Stimulated activated CD8-positive, alpha-beta memory T cell treated with anti-CD3 and anti-CD28 coated beads, Interleukin-12 subunit alpha, Interleukin-12 subunit beta, amount 100 ng/mL, for 4 hours (primary cell): Measurements from ENCODE around the gene B4GALT7.
A peak's percentile ranks its signal among the peaks of the same experiment; 100 is the strongest.

ENCODE experiments used
- DNase-seq: peaks from one replicate; pipeline ENCODE4 v3.0.0-alpha.2; 2020; ENCODE audit warnings: low read depth

The B4GALT7 gene

DNA sequence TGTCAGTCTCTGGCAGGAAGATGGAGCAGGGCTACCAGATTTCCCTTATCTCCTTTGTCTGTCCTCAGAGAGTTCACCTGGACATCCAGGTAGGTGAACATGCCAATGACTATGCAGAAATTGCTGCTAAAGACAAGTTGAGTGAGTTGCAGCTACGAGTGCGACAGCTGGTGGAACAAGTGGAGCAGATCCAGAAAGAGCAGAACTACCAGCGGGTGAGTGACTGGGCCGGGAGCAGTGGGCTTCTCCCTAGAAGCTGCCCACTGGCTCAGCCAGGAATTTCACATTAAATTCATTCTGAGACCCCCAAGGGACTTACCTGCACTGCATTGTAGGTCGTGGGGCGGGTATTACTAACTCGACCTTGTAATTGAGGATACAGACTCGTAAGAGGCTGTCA lies 5.9 kb upstream of the B4GALT7 start:
- no peak for DNase-seq

GRCh38 chr5:177595026-177595585 lies 4.8 kb upstream of the B4GALT7 start:
- no peak for DNase-seq

- DNase-seq: no peak
Observed at GRCh38 chr5:177595991-177596774, 3.7 kb upstream of the B4GALT7 start.

- no peak for DNase-seq
Observed at GRCh38 chr5:177596775-177597238, 3.1 kb upstream of the B4GALT7 start.

- DNase-seq: no peak
Observed at GRCh38 chr5:177598477-177598876, 1.5 kb upstream of the B4GALT7 start.

GRCh38 chr5:177600508-177601018 lies 631 bp downstream of the B4GALT7 start:
- DNase-seq: no peak

DNA sequence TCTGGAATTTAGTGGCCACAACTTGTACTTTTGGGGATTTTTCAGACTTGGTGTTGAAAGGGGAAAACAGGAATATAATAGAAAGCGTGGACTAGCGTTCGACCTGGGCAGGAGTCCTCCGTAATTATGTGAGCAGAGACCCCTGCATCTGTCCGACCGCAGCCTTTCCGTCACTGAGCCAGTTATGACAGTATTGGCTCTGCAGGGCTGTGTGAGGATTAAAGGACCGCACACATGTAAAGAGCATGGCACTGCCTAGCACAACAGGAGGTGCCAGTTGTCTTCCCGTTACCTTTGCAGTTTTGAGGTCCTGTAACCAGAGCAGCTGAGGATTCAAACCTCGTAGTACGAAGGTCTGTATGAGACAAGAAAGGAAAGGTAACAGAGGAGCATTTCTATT lies 1.2 kb downstream of the B4GALT7 start:
- no peak for DNase-seq

DNA sequence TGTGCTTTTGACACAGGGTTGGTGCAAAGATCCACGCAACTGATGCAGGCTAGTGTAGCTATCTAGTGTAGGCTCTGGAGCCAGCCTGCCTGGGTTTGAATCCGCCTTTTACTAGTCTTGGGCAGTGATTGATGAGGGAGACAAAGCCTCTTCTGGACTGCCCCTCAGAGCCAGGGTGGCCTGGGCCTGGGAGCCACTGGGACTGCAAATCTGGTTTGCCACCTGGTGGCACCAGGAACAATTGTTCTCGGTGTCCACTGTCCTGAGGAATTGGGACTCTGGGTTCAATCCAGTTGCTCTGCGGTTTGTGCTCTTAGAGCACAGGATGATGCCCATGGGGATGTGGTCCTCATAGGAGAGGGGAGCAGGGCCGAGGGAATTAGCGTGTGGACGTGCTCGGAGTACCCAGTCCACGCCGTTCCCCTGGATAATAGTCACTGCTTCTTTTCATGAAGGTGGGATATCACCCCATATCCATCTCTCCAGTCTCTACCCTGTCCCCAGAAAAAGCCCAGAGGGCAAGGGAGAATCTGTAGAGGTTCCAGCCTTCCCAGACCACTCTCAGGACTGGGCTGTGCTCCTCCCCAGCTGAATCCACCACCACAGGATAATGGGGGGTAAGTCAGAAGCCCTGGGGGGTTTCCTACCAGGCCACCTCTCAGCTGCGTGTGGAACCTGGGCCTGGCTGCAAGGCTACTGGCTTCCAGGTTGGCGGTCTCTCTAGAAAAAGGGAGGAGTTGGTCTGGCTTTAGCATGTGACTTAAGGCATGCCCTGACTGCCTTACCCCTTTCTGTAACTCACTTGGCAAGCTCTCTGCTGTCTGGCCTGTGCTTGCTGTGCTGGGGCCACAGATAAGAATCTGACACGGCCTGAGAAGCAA lies 1.9 kb downstream of the B4GALT7 start:
- no peak for DNase-seq

DNA sequence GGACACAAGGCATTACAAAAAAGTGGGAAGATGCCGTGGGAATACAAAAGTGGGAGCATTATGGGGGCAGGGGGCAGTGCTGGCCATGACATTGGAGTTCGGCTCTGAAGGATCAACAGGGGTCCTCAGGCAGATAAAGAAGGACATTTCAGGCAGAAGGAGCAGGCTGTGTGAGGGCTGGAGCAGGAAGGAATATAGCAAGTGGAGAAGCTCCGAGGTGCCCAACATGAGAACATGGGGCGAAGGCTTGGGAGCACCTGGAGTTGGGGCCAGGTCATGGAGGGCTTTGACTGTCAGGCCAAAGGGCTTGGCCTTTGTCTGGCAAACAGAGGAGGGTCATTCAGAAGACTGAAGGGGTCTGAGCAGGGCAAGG lies 2.5 kb downstream of the B4GALT7 start:
- DNase-seq: no peak

GRCh38 chr5:177603631-177604030 lies 3.7 kb downstream of the B4GALT7 start:
- no peak for DNase-seq

- no peak for DNase-seq
Observed at GRCh38 chr5:177604116-177604521, 4.2 kb downstream of the B4GALT7 start.

- DNase-seq: no peak
Observed at GRCh38 chr5:177604656-177605055, 4.7 kb downstream of the B4GALT7 start.

DNA sequence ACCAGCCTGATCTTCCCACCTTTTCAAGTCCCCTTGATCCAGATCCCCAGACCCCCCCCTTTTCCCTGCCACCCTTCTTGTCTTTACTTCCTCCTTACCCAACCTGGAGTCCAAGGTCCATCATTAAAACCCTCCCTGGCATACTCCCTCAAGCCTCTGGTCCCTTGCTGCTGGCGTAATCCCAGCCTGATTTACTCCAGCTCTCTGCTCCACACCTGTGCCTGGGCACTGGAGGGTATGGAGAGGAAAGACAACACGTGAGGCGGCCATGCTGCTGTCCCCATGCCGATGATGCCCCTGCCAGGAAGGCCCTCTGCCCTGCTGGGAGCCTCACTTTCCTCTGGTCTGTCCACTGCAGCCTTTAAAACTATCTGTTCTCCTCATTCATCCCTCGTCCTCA lies 5.1 kb downstream of the B4GALT7 start:
- no peak for DNase-seq

DNA sequence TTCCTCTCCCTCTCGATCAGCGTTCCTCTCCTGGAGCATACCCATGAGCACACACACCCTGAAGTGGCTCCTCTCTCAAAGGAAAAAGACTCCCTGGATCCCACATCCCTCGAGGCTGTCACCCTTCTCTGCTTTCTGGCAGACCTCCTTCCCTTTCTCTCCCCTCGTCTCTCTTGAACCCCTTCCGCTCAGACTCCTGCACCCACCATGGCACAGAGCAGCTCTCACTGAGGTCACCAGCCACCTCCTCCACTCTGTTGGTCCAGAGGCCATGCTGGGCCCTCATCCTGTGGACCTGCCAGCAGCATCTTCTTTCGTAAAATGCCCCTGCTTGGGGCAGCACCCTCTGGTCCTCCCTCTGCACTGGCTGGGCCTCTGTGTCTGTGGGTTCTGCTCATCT lies 5.7 kb downstream of the B4GALT7 start:
- no peak for DNase-seq

GRCh38 chr5:177606071-177607051 lies 6.4 kb downstream of the B4GALT7 start:
- DNase-seq: no peak

- no peak for DNase-seq
Observed at GRCh38 chr5:177607115-177607451, 7.2 kb downstream of the B4GALT7 start.

GRCh38 chr5:177607452-177608192 lies 7.7 kb downstream of the B4GALT7 start:
- peak; percentile 10 for DNase-seq

DNA sequence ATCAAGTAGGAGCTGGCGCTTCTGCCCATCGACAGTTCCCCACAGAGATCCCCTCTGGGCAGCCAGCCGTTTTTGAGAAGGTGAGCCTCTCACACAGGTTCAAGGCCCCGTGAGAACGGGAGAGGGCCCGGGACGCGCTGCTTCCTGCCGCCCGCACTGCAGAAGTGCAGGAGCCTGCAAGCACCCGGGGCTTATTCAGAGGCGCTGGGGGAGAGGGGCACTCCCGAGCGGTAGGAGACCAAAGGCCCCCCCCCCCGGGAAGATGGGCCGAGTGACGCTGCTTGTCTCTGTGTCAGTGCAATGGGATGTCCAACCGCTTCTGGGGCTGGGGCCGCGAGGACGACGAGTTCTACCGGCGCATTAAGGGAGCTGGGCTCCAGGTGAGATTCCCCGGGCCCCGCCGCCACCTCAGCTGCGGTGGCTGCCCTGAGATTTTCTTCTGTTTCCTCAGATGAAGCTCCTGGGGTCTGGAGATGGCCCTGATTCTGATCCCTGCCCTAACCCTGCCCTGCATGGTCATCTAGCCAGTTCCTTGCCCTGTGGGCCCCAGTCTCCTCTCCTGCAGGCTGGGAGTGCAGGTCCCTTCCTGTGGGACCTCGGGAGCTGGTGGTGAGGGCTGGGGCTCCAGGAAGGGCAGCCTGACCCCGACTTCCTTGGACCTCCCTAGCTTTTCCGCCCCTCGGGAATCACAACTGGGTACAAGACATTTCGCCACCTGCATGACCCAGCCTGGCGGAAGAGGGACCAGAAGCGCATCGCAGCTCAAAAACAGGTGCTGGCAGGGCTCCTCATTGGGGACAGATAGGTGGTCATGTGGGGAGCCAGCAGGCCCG lies 8.5 kb downstream of the B4GALT7 start:
- no peak for DNase-seq

- no peak for DNase-seq
Observed at GRCh38 chr5:177609076-177610059, 9.4 kb downstream of the B4GALT7 start.
